HG03064 (cell line): ENCODE measurements around the gene UGT1A6.
"Not testable (repeated sequence)": the region's sequence is repeated elsewhere in the genome, so short reads cannot be mapped to it uniquely, and the experiment has no call there.

Source experiments
- ATAC-seq: cut with Tn5 transposase; IDR thresholded peaks from one replicate; pipeline ENCODE4 v1.9.1; 2021; ENCODE audit warnings: low read depth; ENCODE audit not compliant: unreplicated experiment

Gene UGT1A6

GRCh38 chr2:233713262-233713615, 20.5 kb downstream of the UGT1A6 start:
- ATAC-seq, result no peak

DNA sequence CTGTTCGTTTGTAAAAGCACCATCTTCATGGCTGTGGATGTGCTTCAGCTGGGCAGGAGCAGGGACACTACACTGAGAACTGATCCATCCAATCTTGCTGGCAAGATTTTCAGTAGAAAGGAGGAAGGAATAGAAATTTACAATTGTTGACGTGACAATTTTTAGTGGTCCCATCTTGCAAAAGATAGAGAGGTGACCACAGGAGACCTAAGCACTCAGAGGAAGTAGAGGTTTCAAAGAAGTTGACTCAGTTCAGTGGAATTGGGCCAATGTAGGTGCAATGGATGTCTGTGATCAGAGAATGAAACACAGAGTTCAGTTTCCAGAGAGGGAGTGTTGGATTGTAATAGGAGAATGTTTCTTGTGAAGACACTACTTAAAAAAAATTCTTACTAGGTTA, 21.4 kb downstream of the UGT1A6 start:
- no peak for ATAC-seq

- no peak for ATAC-seq
These were observed 25.9 kb downstream of the UGT1A6 start, which contains the start of gene UGT1A4 for GRCh38 chr2:233718552-233718951. UGT1A4 (plus strand) TSS chr2:233718736; CDS start chr2:233718821, 85 bp downstream.

- ATAC-seq, result no peak
These were observed 36.1 kb downstream of the UGT1A6 start, which contains the start of gene UGT1A3 for GRCh38 chr2:233728723-233729301. UGT1A3 (plus strand) TSS chr2:233729042; CDS start chr2:233729127, 85 bp downstream.

DNA sequence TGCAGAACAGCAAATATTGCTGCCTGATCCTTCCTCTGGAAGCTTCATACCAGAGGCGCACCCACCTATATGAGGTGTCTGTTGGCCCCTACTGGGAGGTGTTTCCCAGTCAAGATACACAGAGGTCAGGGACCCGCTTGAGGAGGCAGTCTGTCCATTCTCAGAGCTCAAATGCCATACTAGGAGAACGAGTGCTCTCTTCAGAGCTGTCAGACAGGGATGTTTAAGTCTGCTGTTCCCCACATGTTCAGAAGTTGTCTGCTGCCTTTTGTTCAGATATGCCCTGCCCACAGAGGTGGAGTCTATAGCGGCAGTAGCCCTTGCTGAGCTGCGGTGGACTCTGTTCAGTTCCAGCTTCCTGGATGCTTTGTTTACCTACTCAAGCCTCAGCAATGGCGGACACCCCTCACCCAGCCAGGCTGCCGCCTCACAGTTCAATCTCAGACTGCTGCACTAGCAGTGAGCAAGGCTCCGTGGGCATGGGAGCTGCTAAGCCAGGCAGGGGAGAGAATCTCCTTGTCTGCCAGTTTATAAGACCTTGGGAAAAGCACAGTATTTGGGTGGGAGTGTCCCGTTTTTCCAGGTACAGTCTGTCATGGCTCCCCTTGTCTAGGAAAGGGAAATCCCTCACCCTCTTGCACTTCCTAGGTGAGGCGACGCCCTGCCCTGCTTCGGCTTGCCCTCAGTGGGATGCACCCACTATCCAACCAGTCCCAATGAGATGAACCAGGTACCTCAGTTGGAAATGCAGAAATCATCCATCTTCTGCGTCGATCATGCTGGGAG, 44.4 kb downstream of the UGT1A6 start:
- not testable (repeated sequence) for ATAC-seq

GRCh38 chr2:233740870-233741269, 48.2 kb downstream of the UGT1A6 start:
- ATAC-seq, result no peak

- ATAC-seq, result no peak
These were observed 51.0 kb downstream of the UGT1A6 start for GRCh38 chr2:233743464-233744259.

GRCh38 chr2:233745073-233745755, 52.5 kb downstream of the UGT1A6 start:
- no peak for ATAC-seq

DNA sequence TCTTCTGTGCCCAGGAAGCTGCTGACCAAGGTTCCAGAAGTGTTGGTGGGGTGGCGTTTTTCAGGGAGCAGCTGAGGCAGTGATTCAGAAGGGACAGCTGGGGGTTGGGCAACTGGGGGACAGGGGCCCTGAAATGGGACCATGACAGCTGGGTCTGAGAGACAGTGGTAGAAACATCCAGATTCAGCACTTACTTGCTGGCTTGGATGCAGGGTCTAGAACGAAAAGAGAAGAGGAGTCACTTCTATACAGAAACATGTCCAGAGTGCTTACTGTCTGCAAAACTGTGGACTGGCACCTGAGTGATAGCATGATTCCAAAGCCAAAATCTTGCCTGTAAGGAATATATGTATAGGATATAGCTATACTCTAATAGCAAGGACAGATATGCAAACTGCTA, 53.1 kb downstream of the UGT1A6 start:
- ATAC-seq, result not testable (repeated sequence)

DNA sequence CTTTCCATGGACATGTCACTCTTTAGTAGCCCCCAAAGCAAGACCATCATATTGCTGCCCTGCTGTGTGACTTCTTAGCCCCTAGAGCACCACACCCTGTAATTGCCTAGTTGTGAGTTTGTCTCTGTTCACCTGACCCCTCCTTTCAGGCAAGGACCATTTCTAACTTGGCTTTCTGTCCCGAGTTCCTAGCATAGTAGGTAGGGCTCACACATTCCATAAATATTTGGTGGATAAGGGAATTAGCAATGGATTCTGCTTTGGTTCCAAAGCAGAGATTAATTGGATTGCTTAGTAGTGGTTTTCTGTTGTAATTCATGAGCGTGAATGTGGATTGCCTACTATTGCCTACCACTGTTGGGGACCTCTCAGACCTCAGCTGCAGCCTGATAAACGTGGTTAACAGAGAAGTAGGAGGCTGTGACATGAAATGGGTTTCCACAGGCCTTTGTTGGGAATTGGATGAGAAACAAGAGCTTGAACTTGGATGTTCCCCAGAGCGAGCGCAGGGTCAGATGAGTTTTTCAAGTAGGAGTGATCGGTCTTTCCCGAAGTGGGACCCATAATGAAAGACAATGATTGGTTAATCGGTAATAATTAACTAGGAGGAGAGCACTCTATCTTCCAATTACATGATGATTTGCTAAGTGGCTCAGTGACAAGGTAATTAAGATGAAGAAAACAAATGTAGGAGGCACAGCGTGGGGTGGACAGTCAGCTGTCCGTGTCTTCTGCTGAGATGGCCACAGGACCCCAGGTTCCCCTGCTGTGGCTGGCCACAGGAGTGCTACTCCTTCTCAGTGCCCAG, 54.0 kb downstream of the UGT1A6 start:
- no peak for ATAC-seq

- no peak for ATAC-seq
These were observed 54.5 kb downstream of the UGT1A6 start for GRCh38 chr2:233747283-233747544.

DNA sequence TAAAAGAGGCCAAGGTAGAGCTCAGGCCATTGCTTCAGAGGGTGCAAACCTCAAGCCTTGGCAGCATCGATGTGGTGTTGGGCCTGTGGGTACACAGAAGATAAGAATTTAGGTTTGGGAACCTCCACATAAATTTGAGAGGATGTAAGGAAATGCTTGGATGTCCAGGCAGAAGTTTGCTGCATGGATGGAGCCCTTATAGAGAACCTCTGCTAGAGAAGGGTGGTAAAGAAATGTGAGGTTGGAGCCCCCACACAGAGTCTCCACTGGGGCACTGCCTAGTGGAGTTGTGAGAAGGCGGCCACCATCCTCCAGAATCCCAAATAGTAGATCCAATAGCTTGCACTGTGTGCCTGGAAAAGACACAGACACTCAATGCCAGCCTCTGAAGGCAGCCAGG, 58.0 kb downstream of the UGT1A6 start:
- not testable (repeated sequence) for ATAC-seq

DNA sequence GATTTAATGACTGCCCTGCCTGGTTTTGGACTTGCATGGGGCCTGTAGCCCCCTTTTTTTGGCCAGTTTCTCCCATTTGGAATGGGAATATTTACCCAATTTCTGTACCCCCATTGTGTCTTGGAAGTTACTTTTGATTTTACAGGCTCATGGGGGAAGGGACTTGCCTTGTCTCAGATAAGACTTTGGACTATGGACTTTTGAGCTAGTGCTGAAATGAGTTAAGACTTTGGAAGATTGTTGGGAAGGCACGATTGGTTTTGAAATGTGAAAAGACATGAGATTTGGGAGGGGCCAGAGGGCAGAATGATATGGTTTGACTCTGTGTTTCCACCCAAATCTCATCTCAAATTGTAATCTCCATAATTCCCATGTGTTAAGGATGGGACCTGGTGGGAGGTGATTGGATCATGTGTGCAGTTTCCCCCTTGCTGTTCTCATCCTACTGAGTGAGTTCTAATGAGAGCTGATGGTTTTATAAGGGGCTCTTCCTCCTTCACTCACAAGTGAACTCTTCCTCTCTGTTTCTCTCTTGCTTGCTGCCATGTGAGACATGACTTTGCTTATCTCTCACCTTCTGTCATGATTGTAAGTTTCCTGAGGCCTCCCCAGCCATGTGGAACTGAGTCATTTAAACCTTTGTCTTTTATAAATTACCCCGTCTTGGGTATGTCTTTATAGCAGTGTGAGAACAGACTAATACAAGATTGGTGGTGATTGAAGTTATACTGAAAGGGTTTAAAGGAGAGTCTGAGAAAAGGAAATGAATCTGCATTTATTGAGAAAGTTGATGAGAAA, 58.7 kb downstream of the UGT1A6 start:
- ATAC-seq, result not testable (repeated sequence)

- ATAC-seq, result no peak
These were observed 62.4 kb downstream of the UGT1A6 start for GRCh38 chr2:233754872-233755611.

- ATAC-seq, result no peak
These were observed 63.9 kb downstream of the UGT1A6 start for GRCh38 chr2:233756429-233757081.

DNA sequence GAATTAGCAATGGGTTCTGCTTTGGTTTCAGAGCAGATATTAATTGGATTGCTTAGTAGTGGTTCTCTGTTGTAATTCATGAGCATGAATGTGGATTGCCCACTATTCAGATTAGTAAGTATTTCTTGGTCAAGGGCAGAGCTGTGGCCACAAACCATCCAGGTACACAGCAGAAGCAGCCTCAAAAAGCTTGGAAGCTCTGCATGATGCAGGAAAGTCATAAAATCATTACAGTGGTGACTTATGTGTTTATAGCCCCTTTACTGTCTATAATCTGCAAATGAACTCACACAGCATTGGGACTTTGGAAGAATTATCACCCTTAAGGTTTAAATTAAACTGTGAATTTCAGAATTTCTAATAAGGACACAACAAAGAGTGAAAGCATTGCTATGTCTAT, 65.5 kb downstream of the UGT1A6 start:
- no peak for ATAC-seq

- no peak for ATAC-seq
These were observed 66.2 kb downstream of the UGT1A6 start for GRCh38 chr2:233758849-233759248.

GRCh38 chr2:233760043-233760442, 67.4 kb downstream of the UGT1A6 start, which contains the start of gene UGT1A1:
UGT1A1 (plus strand) TSS chr2:233760270; CDS start chr2:233760288, 18 bp downstream.
- ATAC-seq, result no peak
